SK-N-SH treated with all-trans-retinoic acid at 6 μM for 48 hours (cell line): ENCODE data around the gene LEPROT.

Source experiments
- ATAC-seq: fragments of 200-7000 bp; cut with Tn5 transposase; 3 replicates; pipeline ENCODE4 v1.9.1; 2020; ENCODE audit warnings: mild to moderate bottlenecking, moderate library complexity
- CREB5 ChIP-seq: fragments of 250-450 bp; sonication (Bioruptor Pico); IDR thresholded peaks from 2 replicates; pipeline ENCODE4 v1.5.1; 2020; ENCODE audit warnings: low read depth, mild to moderate bottlenecking, moderate library complexity
- CSDC2 ChIP-seq: fragments of 250-450 bp; sonication (Bioruptor Pico); IDR thresholded peaks from 2 replicates; pipeline ENCODE4 v1.5.0; 2020; ENCODE audit warnings: mild to moderate bottlenecking, moderate library complexity
- ESRRG ChIP-seq: fragments of 250-450 bp; sonication (Bioruptor Pico); IDR thresholded peaks from 2 replicates; pipeline ENCODE4 v1.6.1; 2021; ENCODE audit warnings: mild to moderate bottlenecking
- GLIS3 ChIP-seq: fragments of 250-450 bp; sonication (Bioruptor Pico); IDR thresholded peaks from 2 replicates; pipeline ENCODE4 v1.5.0; 2020; ENCODE audit warnings: mild to moderate bottlenecking, moderate library complexity
- ISL1 ChIP-seq: fragments of 250-450 bp; sonication (Bioruptor Pico); IDR thresholded peaks from 2 replicates; pipeline ENCODE4 v2.1.2; 2022; ENCODE audit warnings: mild to moderate bottlenecking, moderate library complexity
- OSR1 ChIP-seq: fragments of 250-450 bp; sonication (Bioruptor Pico); IDR thresholded peaks from 2 replicates; pipeline ENCODE4 v1.8.0; 2022; ENCODE audit warnings: moderate library complexity, mild to moderate bottlenecking, inconsistent platforms
- PATZ1 ChIP-seq: fragments of 250-450 bp; sonication (Bioruptor Pico); IDR thresholded peaks from 2 replicates; pipeline ENCODE4 v1.8.0; 2020; ENCODE audit warnings: mild to moderate bottlenecking, moderate library complexity, borderline replicate concordance
- POU6F1 ChIP-seq: fragments of 250-450 bp; sonication (Bioruptor Pico); IDR thresholded peaks from 2 replicates; pipeline ENCODE4 v1.8.0; 2021; ENCODE audit warnings: low read depth, mild to moderate bottlenecking, moderate library complexity, borderline replicate concordance
- PPARA ChIP-seq: fragments of 250-450 bp; sonication (Bioruptor Pico); IDR thresholded peaks from 2 replicates; pipeline ENCODE4 v1.5.0; 2020; ENCODE audit warnings: mild to moderate bottlenecking, borderline replicate concordance
- RARB ChIP-seq: fragments of 250-450 bp; sonication (Bioruptor Pico); IDR thresholded peaks from 2 replicates; pipeline ENCODE4 v1.8.0; 2021; ENCODE audit warnings: mild to moderate bottlenecking, moderate library complexity
- SNAI2 ChIP-seq: fragments of 250-450 bp; sonication (Bioruptor Pico); IDR thresholded peaks from 2 replicates; pipeline ENCODE4 v1.5.0; 2020; ENCODE audit warnings: mild to moderate bottlenecking, moderate library complexity
- TCF4 ChIP-seq: fragments of 250-450 bp; sonication (Bioruptor Pico); IDR thresholded peaks from 2 replicates; pipeline ENCODE4 v1.8.0; 2021; ENCODE audit warnings: mild to moderate bottlenecking, moderate library complexity, borderline replicate concordance
- TOX ChIP-seq: fragments of 250-450 bp; sonication (Bioruptor Pico); IDR thresholded peaks from 2 replicates; pipeline ENCODE4 v1.8.0; 2021; ENCODE audit warnings: mild to moderate bottlenecking, moderate library complexity, borderline replicate concordance
- TSHZ2 ChIP-seq: fragments of 250-450 bp; sonication (Bioruptor Pico); IDR thresholded peaks from 2 replicates; pipeline ENCODE4 v1.5.0; 2020; ENCODE audit warnings: mild to moderate bottlenecking, moderate library complexity
- ZC3H10 ChIP-seq: fragments of 250-450 bp; sonication (Bioruptor Pico); IDR thresholded peaks from 2 replicates; pipeline ENCODE4 v1.5.1; 2021; ENCODE audit warnings: mild to moderate bottlenecking, moderate library complexity
- ZFP30 ChIP-seq: fragments of 450-650 bp; formaldehyde crosslinking; IDR thresholded peaks from 2 replicates; pipeline ENCODE4 v1.5.0; 2022; ENCODE audit warnings: mild to moderate bottlenecking, moderate library complexity
- ZNF565 ChIP-seq: fragments of 450-650 bp; formaldehyde crosslinking; conservative IDR thresholded peaks from 2 replicates; pipeline ENCODE4 v1.5.0; 2020; ENCODE audit warnings: low read depth, mild to moderate bottlenecking, moderate library complexity
- ZNF70 ChIP-seq: fragments of 450-650 bp; formaldehyde crosslinking; IDR thresholded peaks from 2 replicates; pipeline ENCODE4 v1.5.0; 2020; ENCODE audit warnings: mild to moderate bottlenecking, moderate library complexity
- ZNF8 ChIP-seq: fragments of 450-650 bp; formaldehyde crosslinking; IDR thresholded peaks from 2 replicates; pipeline ENCODE4 v1.5.0; 2020; ENCODE audit warnings: mild to moderate bottlenecking, moderate library complexity
- TF ChIP-seq, protein P1 (sequence below): fragments of 250-450 bp; sonication (Bioruptor Pico); IDR thresholded peaks from 2 replicates; pipeline ENCODE4 v1.5.1; 2021; ENCODE audit warnings: mild to moderate bottlenecking, moderate library complexity

Gene LEPROT

GRCh38 chr1:65440915-65441314, 20.4 kb downstream of the LEPROT start:
- ATAC-seq: peak; percentile 36; the same call in 2 of the 3 replicates
- TF ChIP-seq OSR1 (CRISPR knock-in tag) (no peak), PPARA (no peak), GLIS3 (CRISPR knock-in tag) (no peak), PATZ1 (CRISPR knock-in tag) (no peak), ZC3H10 (CRISPR knock-in tag) (no peak), ZNF8 (CRISPR knock-in tag) (no peak), ZFP30 (CRISPR knock-in tag) (no peak), CSDC2 (no peak), POU6F1 (no peak), TCF4 (CRISPR knock-in tag) (no peak), ZNF70 (no peak), TOX (CRISPR knock-in tag) (no peak)
- TF ChIP-seq, all 23 proteins: peak for 0

DNA sequence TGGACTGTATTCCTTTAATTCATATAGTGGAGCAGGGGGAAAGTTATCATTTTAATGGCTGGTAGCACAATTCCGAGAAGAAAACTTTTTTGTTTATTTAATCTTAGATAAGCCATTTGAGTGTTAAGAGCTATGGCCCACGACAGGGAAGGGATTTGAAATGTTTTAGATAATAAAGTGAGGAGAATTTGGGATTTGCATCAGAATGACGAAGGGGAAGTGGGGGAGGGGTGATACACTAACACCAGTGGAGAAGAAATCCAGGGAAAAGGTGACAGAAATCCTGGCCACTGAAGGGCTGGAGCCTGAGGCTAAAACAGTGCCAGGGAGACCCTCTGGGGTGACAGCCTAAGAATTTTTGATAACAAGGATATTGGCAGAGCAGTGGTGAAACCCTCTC, 21.0 kb downstream of the LEPROT start:
- no peak for ATAC-seq
- no peak for TF ChIP-seq OSR1 (CRISPR knock-in tag)
- TF ChIP-seq ZC3H10 (CRISPR knock-in tag): no peak
- no peak for TF ChIP-seq ZFP30 (CRISPR knock-in tag)
- TF ChIP-seq TOX (CRISPR knock-in tag): no peak
- TF ChIP-seq CREB5 (CRISPR knock-in tag): no peak
- TF ChIP-seq GLIS3 (CRISPR knock-in tag): no peak
- no peak for TF ChIP-seq ISL1
- TF ChIP-seq ZNF70: no peak
- no peak for TF ChIP-seq SNAI2 (CRISPR knock-in tag)
- no peak for TF ChIP-seq TCF4 (CRISPR knock-in tag)
- no peak for TF ChIP-seq RARB (CRISPR knock-in tag)
- TF ChIP-seq ZNF8 (CRISPR knock-in tag): no peak
- TF ChIP-seq PATZ1 (CRISPR knock-in tag): no peak
- no peak for TF ChIP-seq ZNF565 (CRISPR knock-in tag)
- TF ChIP-seq, protein P1, sequence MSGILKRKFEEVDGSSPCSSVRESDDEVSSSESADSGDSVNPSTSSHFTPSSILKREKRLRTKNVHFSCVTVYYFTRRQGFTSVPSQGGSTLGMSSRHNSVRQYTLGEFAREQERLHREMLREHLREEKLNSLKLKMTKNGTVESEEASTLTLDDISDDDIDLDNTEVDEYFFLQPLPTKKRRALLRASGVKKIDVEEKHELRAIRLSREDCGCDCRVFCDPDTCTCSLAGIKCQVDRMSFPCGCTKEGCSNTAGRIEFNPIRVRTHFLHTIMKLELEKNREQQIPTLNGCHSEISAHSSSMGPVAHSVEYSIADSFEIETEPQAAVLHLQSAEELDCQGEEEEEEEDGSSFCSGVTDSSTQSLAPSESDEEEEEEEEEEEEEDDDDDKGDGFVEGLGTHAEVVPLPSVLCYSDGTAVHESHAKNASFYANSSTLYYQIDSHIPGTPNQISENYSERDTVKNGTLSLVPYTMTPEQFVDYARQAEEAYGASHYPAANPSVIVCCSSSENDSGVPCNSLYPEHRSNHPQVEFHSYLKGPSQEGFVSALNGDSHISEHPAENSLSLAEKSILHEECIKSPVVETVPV: no peak
- TF ChIP-seq ESRRG (CRISPR knock-in tag): no peak

- no peak for TF ChIP-seq POU6F1
- TF ChIP-seq TSHZ2 (CRISPR knock-in tag): no peak
- no peak for TF ChIP-seq ZNF8 (CRISPR knock-in tag)
- TF ChIP-seq ZFP30 (CRISPR knock-in tag): no peak
- no peak for ATAC-seq
Measured at GRCh38 chr1:65442442-65442841, 22.0 kb downstream of the LEPROT start.
